Neural crest cell (in vitro differentiated cells): Measurements from ENCODE around the gene NCCRP1. TPM values are rescaled to one million over a fixed set of nuclear protein-coding genes. Genes with fewer than 3 reads are reported as not detected.
A peak's percentile ranks its signal among the peaks of the same experiment; 100 is the strongest.
"Not testable (repeated sequence)": the region's sequence is repeated elsewhere in the genome, so short reads cannot be mapped to it uniquely, and the experiment has no call there.

Source experiments
- DNase-seq: peaks from one replicate; pipeline ENCODE4 v3.0.0; 2021; ENCODE audit warnings: low read depth, mixed read lengths, low spot score
- H3K27ac Mint-ChIP-seq: one replicate; pipeline ENCODE4 v1.8.0; 2021; ENCODE audit warnings: mild to moderate bottlenecking, mixed read lengths; ENCODE audit not compliant: unreplicated experiment
- H3K27me3 Mint-ChIP-seq: 2 replicates; pipeline ENCODE4 v1.8.0; 2021; ENCODE audit warnings: low read depth, mild to moderate bottlenecking, mixed read lengths
- H3K36me3 Mint-ChIP-seq: 2 replicates; pipeline ENCODE4 v1.8.0; 2021; ENCODE audit warnings: low read depth, mild to moderate bottlenecking, mixed read lengths
- H3K4me1 Mint-ChIP-seq: 2 replicates; pipeline ENCODE4 v1.8.0; 2021; ENCODE audit warnings: mixed read lengths
- H3K4me3 Mint-ChIP-seq: one replicate; pipeline ENCODE4 v1.8.0; 2021; ENCODE audit warnings: mild to moderate bottlenecking, mixed read lengths
- H3K9me3 Mint-ChIP-seq: 2 replicates; pipeline ENCODE4 v1.8.0; 2021; ENCODE audit warnings: mixed read lengths
- CTCF ChIP-seq: fragments of 200-600 bp; sonication (generic); conservative IDR thresholded peaks from 2 replicates; pipeline ENCODE4 v1.5.0; 2021; ENCODE audit warnings: antibody characterized with exemption, mild to moderate bottlenecking
- total RNA-seq: library from RNA; stranded (reverse); gene quantifications from 2 replicates; pipeline ENCODE4 v1.2.1, GENCODE V29; 2021

The NCCRP1 gene
- total RNA-seq, 1 donor from 2014 or later, result not detected

- Mint-ChIP-seq H3K36me3 (no peaks in the 10 kb centered on the region), H3K27me3 (peaks cover 24% of the 10 kb centered on the region), H3K9me3 (no peaks in the 10 kb centered on the region), H3K4me1 (no peaks in the 10 kb centered on the region), H3K27ac (no peak overlapping the region), H3K4me3 (no peak overlapping the region)
- TF ChIP-seq CTCF, result peak; percentile 47
- DNase-seq, result peak; percentile 18
Measured at GRCh38 chr19:39212375-39212742, 15.6 kb downstream of the NCCRP1 start.

- DNase-seq, H3K4me1 Mint-ChIP-seq, H3K4me3 Mint-ChIP-seq, H3K36me3 Mint-ChIP-seq, H3K9me3 Mint-ChIP-seq, H3K27ac Mint-ChIP-seq: not testable (repeated sequence)
- peaks cover 29% of the 10 kb centered on the region for H3K27me3 Mint-ChIP-seq
Measured at GRCh38 chr19:39215323-39215722, 18.6 kb downstream of the NCCRP1 start.

GRCh38 chr19:39217094-39217493 is 20.3 kb downstream of the NCCRP1 start:
- no peaks in the 10 kb centered on the region for H3K4me1 Mint-ChIP-seq
- H3K4me3 Mint-ChIP-seq, result no peak overlapping the region

GRCh38 chr19:39218230-39219007 is 21.7 kb downstream of the NCCRP1 start:
- Mint-ChIP-seq H3K27me3 (peaks cover 49% of the 10 kb centered on the region), H3K27ac (no peak overlapping the region), H3K4me1 (no peaks in the 10 kb centered on the region), H3K4me3 (no peak overlapping the region), H3K9me3 (no peaks in the 10 kb centered on the region), H3K36me3 (no peaks in the 10 kb centered on the region)
- DNase-seq, result no peak
- TF ChIP-seq CTCF, result no peak

More at GRCh38 chr19:39217094-39217493, 20.3 kb downstream of the NCCRP1 start:
- Mint-ChIP-seq H3K27me3 (peaks cover 43% of the 10 kb centered on the region), H3K36me3 (no peaks in the 10 kb centered on the region), H3K9me3 (no peaks in the 10 kb centered on the region), H3K27ac (no peak overlapping the region)
- no peak for DNase-seq
- TF ChIP-seq CTCF, result no peak

GRCh38 chr19:39219108-39219507 is 22.3 kb downstream of the NCCRP1 start:
- not testable (repeated sequence) for H3K4me1 Mint-ChIP-seq, H3K4me3 Mint-ChIP-seq, H3K9me3 Mint-ChIP-seq, DNase-seq, H3K36me3 Mint-ChIP-seq, H3K27ac Mint-ChIP-seq
- peaks cover 55% of the 10 kb centered on the region for H3K27me3 Mint-ChIP-seq

GRCh38 chr19:39223703-39224279 is 27.0 kb downstream of the NCCRP1 start:
- no peak overlapping the region for H3K27ac Mint-ChIP-seq
- no peaks in the 10 kb centered on the region for H3K36me3 Mint-ChIP-seq
- no peak for TF ChIP-seq CTCF
- H3K27me3 Mint-ChIP-seq, result peaks cover 72% of the 10 kb centered on the region
- no peak for DNase-seq
- H3K4me3 Mint-ChIP-seq, result no peak overlapping the region
- H3K9me3 Mint-ChIP-seq, result no peaks in the 10 kb centered on the region
- H3K4me1 Mint-ChIP-seq, result no peaks in the 10 kb centered on the region
